Skin epidermis (tissue), 12 donors: ENCODE measurements around the gene TFG.

Source experiments
- H3K27ac ChIP-seq, 21 experiments: fragments of 200-600 bp; sonication (generic) in 11 of 21; one replicate each; pipeline ENCODE4 v1.5.0; 2020; ENCODE audit warnings: mild to moderate bottlenecking in 3 of 21, inconsistent platforms in 2 of 21, moderate library complexity in 2 of 21
- H3K4me3 ChIP-seq, 7 experiments: fragments of 200-600 bp; sonication (generic) in 2 of 7; one replicate each; pipeline ENCODE4 v1.5.0; 2020; ENCODE audit warnings: inconsistent platforms in 2 of 7, mild to moderate bottlenecking in 2 of 7, moderate library complexity in 1 of 7

The TFG gene

DNA sequence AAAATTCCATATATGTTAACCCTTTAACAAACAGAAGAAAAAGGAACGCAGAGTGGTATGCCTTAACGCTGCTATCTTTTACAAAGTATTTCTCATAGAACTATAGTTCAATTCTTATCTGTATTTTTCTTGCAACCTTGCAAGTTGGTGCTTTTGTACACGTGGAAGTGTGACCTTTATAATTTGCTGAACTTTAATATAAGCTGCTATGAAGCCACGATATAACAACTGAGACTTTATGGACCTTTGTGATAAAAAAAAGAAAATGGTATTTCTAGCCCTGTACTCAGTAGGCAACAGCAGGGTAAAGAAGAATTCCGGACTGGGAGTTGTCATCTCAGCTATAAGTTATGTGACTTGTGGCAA, 6.3 kb upstream of the TFG start:
- no peak overlapping the region for H3K4me3 ChIP-seq
- H3K27ac ChIP-seq: no peak overlapping the region

DNA sequence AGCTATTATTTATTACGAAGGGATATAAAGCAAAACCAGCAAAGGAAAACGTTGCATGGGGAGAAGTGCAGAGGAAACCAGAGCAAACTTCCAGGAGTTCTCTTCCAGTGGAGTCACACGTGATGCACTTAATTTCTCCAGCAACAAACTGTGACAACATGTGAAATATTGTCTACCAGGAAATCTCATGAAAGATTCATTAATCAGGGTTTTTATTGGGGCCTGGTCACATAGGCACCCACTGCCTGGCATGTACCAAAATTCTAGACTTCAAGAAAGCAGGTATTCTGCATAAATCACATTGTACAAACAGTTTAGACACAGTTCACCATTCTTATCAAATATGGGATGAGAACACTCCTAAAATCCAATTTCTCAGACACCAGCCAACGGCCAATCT, 5.4 kb upstream of the TFG start:
- Histone ChIP-seq H3K4me3 (no peak overlapping the region), H3K27ac (no peak overlapping the region)

DNA sequence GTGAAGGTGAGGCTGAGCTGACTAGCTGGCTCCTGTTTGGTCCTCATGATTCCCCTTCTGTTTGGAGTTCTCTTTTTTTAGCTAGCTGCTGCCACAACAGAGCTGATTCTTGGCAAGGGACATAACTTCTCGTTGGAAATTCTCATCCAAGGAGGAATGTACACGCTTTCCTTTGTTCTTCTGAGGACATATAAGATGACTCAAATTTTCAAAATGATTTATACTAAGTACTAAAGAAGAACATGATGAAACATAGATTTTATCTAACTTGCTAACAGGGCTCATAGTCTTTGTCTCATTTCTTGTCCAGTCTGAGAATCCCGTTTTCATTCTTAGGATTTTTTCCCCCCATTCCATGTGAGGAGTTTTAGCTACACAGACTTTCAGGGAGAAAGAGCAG, 2.9 kb upstream of the TFG start:
- no peak overlapping the region for H3K27ac ChIP-seq
- no peak overlapping the region for H3K4me3 ChIP-seq

- H3K27ac ChIP-seq: peak overlapping the region in 20 of 21 experiments; percentile 20 to 99 (median 96)
- H3K4me3 ChIP-seq: peak overlapping the region; percentile 48 to 89 (median 79)
These were observed 678 bp upstream of the TFG start for GRCh38 chr3:100708644-100708988.

DNA sequence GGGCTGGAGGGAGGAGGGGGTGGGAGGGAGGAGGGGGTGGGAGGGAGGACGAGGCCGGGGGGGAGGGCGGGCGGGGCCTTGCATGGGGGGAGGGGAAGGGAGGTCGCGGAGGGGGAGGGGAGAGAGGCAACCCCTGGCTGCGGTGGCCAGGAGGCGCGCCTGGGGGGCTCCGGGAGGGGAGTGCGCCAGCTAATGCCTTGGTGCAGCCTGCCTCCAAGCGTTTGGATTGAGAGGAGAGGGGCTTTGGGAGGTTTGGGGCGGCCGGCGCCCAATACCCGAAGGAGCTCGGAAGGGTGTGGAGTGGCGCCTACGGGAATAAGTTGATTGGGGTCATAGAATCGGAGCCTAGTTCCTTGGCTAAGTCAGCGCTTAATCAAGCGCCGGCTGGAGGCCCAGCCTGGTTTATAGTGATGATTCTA, 557 bp downstream of the TFG start:
- Histone ChIP-seq H3K4me3 (peak overlapping the region; percentile 48 to 89 (median 79)), H3K27ac (peak overlapping the region; percentile 89 to 99 (median 97))

- H3K4me3 ChIP-seq: peak overlapping the region; percentile 48 to 89 (median 79)
- H3K27ac ChIP-seq: peak overlapping the region; percentile 89 to 99 (median 97)
These were observed 1.1 kb downstream of the TFG start for GRCh38 chr3:100710261-100710968.

GRCh38 chr3:100715176-100715575, 5.9 kb downstream of the TFG start:
- H3K4me3 ChIP-seq: no peak overlapping the region
- no peak overlapping the region for H3K27ac ChIP-seq

- no peak overlapping the region for H3K27ac ChIP-seq
- no peak overlapping the region for H3K4me3 ChIP-seq
These were observed 7.8 kb downstream of the TFG start for GRCh38 chr3:100717063-100717462.

DNA sequence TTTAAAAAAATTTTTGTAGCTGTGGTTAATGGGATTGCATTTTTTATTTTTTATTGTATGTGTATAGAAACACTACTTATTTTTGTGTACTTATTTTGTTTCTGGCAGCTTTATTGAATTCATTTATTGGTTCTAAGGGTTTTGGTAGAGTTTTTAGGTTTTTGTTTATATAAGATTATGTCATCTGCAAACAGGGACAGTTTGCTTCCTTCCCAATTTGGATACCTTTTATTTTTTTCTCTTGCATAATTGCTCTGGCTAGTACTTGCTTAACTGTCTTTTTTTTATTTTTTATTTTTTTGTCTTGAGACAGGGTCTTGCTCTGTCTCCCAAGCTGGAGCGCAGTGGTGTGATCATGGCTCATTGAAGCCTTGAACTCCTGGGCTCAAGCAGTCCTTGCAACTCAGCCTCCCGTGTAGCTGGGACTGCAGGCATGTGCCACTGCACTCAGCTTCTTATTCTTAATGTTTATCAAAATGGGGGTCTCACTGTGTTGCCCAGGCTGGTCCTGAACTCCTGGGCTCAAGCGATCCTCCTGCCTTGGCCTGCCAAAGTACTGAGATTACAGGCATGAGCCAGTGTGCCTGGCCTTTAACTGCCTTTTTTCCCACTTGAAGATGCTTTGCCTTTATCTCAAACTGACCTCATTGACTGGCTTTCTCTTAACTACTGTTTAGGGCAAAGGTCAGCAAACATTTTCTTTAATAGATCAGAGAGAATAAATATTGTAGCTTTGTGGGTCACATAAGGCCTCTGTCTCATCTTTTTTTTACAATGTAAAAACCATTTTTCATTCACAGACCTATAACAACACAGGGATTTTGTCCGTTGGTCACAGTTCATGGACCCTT, 8.6 kb downstream of the TFG start:
- H3K27ac ChIP-seq: no peak overlapping the region
- H3K4me3 ChIP-seq: no peak overlapping the region

GRCh38 chr3:100719136-100719535, 9.8 kb downstream of the TFG start:
- no peak overlapping the region for H3K27ac ChIP-seq
- H3K4me3 ChIP-seq: no peak overlapping the region

DNA sequence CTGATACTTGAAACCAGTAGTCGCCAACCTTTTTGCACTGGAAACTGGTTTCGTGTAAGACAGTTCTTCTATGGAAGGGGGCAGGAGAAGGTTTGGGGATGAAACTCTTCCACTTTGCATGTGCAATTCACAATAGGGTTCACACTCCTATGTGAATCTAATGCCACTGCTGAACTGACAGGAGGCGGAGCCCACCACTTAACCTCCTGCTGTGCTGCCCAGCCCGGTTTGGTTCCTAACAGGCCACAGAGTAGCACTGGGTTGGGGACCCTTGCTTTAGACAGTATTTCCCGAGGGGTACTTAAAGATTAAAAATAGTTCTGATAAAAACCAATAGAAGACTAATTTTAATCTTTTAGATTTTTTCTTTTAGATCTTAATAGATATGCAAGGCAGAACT, 11.1 kb downstream of the TFG start:
- Histone ChIP-seq H3K4me3 (no peak overlapping the region), H3K27ac (no peak overlapping the region)

DNA sequence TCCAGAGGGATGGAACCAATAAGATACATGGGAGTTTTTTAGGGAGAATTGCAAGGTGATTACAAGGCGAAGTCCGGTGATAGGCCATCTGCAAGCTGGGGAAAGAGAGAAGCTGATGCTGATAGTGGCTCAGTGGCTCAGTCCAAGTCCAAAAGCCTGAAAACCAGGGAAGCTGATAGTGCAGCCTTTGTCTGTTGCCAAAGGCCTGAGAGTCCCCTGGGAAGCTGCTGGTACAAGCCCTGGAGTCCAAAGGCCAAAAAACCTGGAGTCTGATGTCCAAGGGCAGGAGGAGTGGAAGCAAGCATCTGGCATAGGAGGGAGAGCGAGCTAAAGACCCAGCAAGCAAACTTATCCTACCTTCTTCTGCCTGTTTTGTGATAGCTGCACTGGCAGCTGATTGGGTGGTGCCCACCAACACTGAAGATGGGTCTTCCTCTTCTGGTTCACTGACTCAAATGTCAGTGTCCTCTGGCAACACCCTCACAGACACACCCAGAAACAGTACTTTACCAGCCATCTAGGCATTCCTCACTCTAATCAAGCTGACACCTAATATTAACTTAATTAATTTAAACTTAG, 16.7 kb downstream of the TFG start:
- H3K4me3 ChIP-seq: no peak overlapping the region
- no peak overlapping the region for H3K27ac ChIP-seq

- no peak overlapping the region for H3K27ac ChIP-seq
- no peak overlapping the region for H3K4me3 ChIP-seq
These were observed 17.4 kb downstream of the TFG start for GRCh38 chr3:100726706-100727105.

DNA sequence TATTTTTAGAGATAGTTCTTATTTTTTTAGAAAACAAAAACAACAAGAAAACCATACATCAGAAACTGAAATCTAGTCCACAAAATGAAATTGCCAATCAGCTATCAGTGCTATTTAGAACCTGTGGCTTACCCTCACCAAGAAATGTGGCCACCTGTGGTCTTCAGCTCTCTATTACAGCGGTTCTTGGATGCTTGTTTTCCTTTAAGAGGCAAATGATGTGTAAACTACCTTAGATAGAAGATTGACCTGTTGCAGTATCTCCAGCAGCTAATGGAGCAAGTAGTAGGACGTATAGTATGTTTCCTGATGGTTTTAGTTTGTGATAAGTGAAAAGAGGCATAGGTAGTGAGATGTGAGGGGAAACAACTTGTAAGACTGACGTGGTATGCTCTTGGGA, 21.2 kb downstream of the TFG start:
- H3K27ac ChIP-seq: no peak overlapping the region
- no peak overlapping the region for H3K4me3 ChIP-seq

DNA sequence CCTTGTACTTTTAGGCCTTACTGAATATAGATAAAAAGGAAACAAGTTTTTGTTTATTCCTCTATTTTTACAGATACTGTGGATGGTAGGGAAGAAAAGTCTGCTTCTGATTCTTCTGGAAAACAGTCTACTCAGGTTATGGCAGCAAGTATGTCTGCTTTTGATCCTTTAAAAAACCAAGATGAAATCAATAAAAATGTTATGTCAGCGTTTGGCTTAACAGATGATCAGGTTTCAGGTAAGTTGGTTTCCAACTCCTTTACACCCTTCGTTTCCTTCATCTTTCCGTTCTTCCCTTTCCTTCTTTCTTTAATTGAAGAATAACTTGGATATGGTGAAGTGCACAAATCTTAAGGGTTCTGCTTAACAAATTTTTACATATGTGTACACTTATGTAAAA, 23.1 kb downstream of the TFG start:
- no peak overlapping the region for H3K4me3 ChIP-seq
- no peak overlapping the region for H3K27ac ChIP-seq

DNA sequence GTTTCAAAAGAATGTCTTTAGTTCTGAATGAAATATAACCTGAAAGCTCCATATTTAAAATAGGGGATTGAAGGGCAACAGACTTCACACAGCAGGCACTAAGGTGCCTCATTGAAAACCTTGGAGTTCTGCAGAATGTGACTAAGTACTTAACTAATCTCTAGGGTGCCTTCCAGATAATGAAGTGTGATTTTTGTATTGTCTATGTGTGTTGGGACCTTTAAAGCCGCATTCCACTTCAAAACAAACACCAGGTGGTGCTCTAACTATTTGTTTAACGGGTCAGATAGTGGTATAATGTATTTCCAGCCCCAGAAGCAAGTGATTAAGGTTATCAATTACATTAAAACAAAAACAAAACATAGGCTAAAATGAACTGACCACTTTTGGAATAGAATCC, 28.0 kb downstream of the TFG start:
- no peak overlapping the region for H3K27ac ChIP-seq
- no peak overlapping the region for H3K4me3 ChIP-seq

DNA sequence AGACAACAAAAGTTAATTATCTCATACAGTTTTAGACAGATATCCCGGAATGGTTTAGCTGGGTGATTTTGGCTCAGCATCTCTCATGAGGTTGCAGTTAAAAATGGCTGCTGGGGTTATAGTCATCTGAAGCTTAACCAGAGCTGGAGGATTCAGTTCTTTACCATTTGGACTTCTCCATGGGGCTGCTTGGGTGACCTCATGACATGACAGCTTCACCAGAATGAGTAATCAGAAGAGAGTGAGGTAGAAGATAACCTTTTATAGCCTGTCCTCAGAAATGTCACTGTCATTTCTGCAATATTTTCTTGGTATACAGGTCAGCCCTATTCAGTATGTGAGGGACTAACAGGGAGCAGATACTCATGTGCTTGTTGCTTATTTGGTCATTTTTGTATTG, 30.9 kb downstream of the TFG start:
- no peak overlapping the region for H3K4me3 ChIP-seq
- H3K27ac ChIP-seq: no peak overlapping the region

- Histone ChIP-seq H3K4me3 (no peak overlapping the region), H3K27ac (no peak overlapping the region)
These were observed 34.2 kb downstream of the TFG start for GRCh38 chr3:100743535-100743934.

DNA sequence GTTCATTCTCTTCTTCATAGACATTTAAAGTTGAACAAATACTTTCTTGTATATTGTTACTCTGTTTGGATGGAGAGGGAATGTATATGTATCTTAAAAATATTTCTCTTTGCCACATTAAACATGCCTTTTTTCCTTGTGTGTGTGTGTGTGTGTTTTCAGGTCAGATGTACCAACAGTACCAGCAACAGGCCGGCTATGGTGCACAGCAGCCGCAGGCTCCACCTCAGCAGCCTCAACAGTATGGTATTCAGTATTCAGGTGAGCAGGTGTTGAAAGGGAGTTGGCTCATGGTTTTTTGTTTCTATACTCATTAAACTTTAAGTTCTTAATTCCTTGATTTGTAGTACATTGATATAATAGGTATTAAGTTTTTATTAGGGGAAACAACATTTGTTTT, 35.4 kb downstream of the TFG start:
- H3K4me3 ChIP-seq: no peak overlapping the region
- no peak overlapping the region for H3K27ac ChIP-seq

DNA sequence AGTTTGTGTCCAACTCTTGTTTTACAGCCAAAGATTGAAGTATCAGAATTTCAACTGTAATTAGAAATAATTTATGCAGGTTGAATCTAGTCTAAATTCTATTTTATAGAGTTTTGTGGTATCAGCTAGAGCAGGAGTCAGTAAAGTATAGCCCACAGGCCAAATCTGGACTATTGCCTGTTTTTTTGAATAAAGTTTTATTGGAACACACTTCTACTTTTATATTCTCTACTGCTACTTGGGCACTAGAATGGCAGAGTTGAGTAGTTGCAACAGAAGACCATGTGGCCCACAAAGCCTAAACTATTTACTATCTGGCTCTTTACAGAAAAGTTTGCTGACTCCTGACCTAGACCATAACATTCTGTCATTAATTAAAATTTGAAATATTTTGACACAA, 36.3 kb downstream of the TFG start:
- no peak overlapping the region for H3K27ac ChIP-seq
- no peak overlapping the region for H3K4me3 ChIP-seq

- no peak overlapping the region for H3K27ac ChIP-seq
- H3K4me3 ChIP-seq: no peak overlapping the region
These were observed 36.8 kb downstream of the TFG start for GRCh38 chr3:100746092-100746491.
